GM19025 (cell line): ENCODE data around the gene ZNF814.
"Not testable (repeated sequence)": the region's sequence is repeated elsewhere in the genome, so short reads cannot be mapped to it uniquely, and the experiment has no call there.

Source experiments
- ATAC-seq: cut with Tn5 transposase; IDR thresholded peaks from one replicate; pipeline ENCODE4 v1.9.1; 2021; ENCODE audit warnings: mild to moderate bottlenecking, low read depth, moderate library complexity; ENCODE audit not compliant: unreplicated experiment

The ZNF814 gene

DNA sequence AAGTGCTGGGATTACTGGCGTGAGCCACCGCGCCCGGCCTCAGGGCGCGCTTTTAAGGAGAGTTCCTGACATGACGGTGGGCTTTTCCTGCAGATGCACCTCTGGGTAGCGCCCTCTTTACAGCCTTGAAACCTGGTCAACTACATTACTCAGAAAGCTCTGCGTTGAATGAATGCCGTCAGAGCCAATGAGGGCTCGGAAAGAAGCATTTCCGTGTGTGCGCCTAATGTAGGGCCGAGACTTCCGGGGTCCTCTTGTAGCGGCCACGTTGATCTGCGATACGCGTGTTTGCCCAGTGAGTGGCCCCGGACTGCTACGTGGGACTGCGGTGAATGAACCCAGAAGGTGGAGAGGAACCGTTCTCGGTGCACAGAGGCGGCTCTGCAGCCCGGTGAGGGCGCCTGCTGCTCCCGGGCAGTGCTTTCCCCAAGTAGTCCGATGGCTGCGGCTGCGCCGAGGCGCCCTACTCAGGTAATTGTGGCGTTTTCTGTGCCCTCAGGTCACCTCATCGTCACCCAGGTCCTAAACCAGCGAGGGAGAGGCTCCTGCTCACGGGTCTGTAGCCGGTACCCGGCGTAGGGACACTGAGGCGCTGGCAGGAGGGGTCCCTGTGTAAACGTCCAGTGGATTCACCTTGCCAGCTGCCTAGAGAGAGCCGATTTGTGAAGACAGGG is 69.2 kb downstream of the ZNF814 start:
- peak; percentile 89 for ATAC-seq

DNA sequence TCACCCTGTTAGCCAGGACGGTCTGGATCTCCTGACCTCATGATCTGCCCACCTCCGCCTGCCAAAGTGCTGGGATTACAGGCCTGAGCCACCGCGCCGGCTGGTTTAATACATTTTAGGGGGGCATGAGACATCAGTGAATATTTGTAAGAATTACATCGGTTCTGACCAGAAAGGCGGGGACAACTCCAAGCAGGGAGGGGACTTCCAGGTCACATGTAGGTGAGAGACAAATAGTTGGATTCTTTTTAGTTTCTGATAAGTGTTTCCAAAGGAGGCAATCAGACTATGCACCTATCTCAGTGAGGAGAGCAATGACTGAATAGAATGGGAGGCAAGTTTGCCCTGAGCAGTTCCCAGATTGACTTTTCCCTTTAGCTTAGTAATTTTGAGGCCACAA is 70.5 kb downstream of the ZNF814 start:
- ATAC-seq = no peak

DNA sequence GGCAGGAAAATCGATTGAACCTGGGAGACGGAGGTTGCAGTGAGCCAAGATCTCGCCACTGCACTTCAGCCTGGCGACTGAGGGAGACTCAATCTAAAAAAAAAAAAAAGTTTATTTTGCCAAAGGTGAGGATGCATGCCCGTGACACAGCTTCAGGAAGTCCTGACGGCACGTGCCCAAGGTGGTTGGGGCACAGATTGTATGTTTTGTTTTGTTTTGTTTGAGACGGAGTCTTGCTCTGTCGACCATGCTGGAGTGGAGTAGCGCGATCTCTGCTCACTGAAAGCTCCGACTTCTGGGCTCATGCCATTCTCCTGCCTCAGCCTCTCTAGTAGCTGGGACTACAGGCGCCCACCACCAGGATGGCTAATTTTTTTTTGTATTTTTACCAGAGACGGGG is 70.9 kb downstream of the ZNF814 start:
- no peak for ATAC-seq

DNA sequence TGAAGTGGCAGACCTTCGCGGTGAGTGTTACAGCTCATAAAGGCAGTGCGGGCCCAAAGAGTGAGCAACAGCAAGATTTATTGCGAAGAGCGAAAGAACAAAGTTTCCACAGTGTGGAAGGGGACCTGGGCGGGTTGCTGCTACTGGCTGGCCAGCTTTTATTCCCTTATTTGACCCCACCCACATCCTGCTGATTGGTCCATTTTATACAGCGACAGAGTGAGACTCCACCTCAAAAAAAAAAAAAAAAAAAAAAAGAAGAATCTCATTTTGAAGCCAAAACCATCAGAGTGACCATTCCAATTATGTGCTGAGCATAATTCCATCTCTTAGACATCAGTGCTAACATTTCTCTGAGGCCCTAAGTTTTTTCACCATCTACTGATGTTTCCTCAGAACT is 72.2 kb downstream of the ZNF814 start:
- ATAC-seq = no peak

DNA sequence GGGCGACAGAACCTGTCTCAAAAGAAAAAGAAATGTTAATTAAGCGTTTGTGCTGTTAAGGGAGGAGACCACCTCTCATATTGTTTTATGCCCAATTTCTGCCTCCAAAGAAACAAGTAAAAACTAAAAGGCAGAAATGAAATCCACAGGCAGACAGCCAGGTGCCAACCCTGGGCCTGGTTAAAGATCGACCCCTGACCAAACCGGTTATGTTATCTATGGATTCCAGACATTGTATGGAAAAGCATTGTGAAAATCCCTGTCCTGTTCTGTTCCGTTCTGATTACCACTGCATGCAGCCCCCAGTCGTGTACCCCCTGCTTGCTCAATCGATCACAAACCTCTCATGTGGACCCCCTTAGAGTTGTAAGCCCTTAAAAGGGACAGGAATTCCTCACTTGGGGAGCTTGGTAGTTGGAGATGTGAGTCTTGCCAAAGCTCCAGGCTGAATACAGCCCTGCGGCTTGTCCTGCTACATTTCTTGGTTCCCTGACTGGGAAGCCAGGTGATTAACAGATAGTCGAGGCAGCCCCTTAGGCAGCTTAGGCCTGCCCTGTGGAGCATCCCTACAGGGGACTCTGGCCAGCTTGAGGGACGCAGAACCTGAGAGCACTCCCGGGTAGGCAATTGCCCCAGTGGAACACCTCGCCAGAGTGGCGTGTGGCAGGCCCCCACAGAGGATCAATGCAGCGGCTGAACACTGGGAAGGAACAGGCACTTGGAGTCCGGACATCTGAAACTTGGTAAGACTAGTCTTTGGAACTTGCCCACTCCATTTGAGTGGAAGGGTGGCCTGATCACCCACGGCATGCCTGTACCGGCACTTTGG is 73.4 kb downstream of the ZNF814 start:
- no peak for ATAC-seq

DNA sequence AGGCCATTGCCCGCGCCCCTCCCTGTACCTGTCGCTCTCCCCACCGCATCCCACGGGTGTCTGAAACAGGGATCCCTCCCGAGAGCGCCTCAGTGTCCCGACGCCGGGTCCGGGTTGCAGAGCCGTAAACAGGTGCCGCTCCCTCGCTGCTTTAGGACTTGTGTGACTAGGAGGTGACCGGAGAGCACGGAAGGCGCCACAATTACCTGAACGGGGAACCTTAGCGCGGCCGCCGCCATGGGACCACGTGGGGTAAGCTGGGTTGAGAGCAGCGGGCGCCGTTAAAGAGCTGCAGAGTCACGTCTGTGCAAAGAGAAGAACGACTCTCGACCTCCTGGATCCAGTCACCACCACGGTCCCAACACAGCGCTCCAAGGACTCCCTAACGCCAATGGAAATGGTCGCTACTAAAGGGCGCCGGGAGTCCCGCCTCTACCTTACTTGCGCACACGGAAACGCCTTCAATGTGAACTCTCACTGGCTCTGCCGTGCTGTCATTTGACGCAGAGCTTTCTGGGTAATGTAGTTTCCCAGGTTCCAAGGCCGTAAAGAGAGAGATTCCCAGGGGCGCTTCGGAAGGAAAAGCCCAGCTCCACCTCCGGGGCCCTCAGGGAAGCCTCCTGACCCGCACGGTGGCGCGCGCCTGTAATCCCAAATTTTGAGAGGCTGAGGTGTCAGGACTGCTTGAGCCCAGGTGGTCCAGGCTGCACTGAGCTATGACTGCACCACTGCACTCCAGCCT is 74.2 kb downstream of the ZNF814 start, which contains the start of gene ZNF552:
ZNF552 (minus strand) TSS at position 409 of the 742 bp plus-strand sequence; CDS start at position 239, 170 bp downstream.
- ATAC-seq = peak; percentile 67

DNA sequence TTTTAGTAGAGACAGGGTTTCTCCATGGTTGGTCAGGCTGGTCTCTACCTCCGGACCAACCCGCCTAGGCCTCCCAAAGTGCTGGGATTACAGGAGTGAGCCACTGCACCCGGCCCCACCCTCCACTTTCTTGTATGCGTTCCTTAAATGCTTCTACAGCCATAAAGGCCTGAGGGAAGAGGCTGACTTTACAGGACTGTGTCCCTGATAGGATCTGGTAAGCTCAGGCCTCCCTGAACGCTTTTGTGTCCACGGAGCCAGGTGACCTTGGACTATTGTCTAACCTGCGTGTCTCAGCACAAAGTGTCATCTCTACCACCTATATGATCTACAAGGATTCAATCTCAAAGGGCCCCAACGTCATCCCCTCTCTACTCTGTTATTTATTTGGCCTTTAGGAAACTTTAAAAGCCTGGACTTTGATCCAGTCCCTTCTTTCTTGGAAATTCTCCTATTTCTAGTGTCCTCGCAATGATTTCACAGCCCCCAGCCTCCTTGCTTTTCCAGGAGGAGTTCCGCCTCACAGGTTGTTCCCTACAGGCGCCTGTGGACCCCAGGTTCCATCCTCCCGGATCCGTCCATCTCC is 74.8 kb downstream of the ZNF814 start:
- no peak for ATAC-seq

DNA sequence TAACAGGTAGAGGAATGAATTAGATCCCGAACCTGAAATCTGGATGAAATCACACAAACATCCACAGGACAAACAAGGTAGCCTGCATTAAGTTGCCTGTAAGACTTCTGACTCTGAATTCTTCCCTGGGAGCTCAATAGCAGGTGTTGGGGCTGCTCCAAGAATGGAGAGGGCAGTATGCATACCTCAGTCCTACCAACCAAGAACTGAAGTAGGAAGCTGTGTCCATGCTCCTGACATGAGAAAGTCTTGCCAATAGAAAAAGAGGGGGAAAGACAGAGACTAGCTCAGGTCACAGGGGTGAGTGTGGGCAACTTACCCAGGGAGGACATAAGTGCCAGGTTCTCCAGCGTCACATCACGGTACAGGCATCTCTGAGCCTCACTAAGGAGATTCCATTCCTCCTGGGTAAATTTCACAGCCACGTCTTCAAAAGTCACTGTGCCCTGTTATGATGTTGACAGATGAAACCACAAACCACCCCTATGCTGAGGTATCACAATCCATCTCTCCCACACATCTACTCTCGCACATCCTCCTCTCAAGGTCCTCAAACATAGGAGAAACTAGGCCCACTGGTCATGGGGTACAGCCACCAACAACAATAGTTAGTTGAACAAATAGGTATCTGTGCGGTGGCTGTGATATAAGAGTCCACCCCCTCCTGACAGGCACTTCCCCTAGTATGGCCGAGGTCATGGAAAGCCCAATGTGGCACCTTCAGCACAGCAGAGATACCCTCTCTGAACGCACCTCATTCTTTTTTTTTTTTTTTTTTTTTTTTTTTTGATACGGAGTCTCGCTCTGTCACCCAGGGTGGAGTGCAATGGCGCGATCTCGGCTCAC is 75.6 kb downstream of the ZNF814 start:
- not testable (repeated sequence) for ATAC-seq

DNA sequence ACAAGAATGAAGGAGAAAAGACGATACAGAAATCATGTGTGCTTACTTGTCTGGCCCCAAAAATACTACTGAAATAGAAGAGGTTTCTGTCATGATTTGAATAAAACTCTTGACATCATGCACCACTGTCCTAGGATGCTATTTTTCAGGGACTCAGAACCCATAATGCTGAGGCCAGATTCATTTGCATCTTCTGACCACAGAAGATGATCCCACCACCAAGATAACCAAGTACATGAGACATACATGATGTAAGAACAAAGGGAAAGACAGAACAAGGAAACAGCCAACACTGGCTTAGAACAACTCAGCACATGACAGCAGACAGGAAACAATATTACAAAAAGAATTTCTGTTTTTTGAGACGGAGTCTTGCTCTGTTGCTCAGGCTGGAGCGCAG is 76.6 kb downstream of the ZNF814 start:
- ATAC-seq = no peak

DNA sequence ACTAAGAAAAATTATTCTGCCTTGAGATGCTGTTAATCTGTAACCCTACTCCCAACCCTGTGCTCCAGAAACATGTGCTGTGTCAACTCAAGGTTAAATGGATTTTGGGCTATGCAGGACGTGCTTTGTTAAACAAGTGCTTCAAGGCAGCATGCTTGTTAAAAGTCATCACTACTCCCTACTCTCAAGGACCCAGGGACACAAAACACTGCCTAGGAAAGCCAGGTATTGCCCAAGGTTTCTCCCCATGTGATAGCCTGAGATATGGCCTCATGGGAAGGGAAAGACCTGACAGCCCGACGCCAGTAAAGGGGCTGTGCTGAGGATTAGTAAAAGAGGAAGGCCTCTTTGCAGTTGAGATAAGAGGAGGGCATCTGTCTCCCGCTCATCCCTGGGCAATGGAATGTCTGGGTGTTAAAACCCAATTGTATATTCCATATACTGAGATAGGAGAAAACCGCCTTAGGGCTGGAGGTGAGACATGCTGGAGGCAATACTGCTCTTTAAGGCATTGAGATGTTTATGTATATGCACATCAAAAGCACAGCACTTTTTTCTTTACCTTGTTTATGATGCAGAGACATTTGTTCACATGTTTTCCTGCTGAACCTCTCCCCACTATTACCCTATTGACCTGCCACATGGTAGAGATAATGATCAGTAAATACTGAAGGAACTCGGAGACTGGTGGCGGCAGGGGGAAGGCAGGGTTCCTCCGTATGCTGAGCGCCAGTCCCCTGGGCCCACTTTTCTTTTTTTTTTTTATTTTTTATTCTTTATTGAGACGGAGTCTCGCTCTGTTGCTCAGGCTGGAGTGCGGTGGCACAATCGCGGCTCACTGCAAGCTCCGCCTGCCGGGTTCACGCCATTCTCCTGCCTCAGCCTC is 78.2 kb downstream of the ZNF814 start:
- not testable (repeated sequence) for ATAC-seq

DNA sequence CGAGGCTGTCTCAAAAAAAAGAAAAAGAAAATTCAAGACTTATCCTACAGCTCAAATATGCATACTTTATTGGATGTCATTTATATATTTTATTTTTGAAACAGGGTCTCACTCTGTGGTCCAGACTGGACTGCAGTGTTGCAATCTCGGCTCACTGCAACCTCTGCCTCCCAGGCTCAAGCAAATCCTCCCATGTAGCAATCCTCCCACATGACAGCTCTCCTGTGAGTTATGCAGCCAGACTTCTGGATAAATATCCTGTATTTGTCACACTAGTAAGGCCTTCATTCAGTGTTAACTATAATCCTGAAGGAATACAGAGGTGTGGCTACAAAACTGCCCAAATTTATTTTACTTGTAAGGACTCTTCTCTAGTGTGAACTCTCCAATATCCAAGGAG is 81.3 kb downstream of the ZNF814 start:
- ATAC-seq = no peak

DNA sequence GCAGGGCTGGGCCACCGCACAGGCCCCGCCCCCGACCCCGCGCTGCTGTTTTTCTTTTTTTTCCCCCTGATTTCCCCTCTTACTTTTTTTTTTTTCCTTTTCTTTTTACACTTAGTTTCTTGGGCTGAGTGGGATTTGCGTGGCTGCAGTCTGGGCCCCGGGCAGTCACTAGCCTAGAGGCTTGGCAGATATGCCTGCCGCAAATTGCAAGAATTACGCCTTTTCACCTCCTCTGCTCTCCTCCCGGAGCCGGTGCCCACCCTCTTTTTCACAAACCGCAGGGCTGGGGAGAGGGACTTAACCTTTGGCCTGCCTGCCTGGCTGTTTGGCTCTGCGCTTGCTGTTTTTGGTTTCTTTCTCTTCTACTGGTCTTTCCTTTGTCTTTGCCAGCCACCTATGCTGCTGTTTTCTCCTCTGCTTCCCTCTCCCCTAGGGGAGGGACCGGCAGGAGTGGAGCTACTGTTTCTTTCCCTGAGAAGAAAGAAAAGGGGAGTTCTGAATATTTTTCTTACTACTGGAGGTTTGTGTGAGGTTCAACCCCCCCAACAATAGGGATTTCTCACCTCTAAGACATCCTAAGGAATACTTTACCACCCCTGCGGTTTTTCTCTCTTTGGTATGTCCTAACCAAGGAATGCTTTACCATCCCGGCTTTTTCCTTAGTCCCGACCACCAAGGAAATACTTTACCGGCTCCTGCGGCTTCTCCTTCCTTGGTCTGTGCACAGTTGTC is 85.1 kb downstream of the ZNF814 start:
- ATAC-seq = no peak

DNA sequence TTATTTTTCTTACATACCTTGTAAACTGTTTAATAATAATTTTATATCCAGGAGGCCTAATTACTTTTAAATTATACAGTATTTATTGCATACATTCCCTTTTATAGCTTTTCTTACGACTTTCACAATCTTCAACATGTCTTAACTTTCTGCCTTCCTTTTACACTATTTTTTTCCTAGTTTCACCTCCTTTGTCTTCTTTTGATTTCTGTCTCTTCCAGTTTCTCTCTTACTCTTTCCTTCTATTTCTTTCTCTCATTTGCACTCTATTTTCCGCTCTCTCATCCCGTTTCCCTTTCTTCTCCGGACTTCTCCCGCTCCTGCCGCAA is 85.6 kb downstream of the ZNF814 start:
- ATAC-seq = no peak

DNA sequence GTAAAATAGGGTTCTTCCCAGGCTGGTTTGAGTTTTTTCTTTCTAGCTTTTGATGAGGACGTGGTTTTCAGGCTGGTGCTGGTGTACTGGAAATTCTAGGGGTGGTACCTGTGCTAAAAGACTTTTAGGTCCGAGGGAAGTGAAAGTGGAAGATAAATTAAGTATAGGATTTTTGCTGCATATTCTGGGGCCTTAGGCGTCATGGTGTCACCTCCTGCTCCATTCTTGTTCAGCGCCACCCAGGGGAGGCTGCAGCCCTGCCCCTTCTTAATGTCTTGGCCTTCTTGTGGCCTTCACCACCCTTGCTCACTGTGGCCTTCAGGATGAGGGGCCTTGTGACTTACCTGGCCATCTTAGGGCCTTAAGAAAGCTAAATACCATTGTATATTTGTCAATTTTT is 86.6 kb downstream of the ZNF814 start:
- ATAC-seq = no peak

DNA sequence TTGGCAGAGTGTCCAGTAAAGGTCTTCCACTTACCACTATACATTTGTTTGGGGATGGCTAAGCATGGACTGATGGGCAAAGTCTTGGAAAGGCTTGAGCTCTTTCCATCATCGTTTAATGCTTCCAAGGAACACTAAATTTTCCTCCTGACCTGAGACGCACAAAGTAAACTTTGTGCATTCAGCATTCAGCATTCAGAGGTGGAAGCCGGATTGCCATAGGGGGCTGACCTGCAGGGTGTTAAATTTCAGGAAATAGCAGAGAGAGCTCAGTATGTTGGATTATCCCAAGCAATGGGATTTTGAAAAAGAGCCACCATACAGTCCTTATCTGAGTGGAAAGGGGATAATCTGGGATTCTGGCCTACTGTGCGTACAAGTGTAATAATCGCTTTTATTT is 88.1 kb downstream of the ZNF814 start:
- no peak for ATAC-seq
